ENCODE results near the gene PDSS2.

DNA sequence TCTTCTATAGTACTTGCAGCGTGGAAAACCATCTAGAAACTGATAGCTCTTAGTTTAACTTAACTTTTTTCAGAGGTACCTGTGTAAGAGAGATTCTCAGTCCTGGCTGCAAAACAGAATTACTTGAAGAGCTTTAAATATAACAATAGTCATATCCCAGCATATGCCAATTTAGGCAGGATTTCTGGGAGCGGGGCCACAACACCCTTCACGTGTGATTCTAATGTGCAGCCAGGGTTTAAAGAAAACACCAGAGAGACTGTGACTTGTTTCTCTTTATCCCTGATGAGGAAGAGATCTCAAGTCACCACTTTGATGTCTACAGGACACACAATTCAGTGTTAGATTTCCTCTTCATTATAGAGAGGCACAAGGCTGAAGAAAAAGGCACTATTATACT is 103.7 kb downstream of the PDSS2 start:
- TF ChIP-seq, protein P1, sequence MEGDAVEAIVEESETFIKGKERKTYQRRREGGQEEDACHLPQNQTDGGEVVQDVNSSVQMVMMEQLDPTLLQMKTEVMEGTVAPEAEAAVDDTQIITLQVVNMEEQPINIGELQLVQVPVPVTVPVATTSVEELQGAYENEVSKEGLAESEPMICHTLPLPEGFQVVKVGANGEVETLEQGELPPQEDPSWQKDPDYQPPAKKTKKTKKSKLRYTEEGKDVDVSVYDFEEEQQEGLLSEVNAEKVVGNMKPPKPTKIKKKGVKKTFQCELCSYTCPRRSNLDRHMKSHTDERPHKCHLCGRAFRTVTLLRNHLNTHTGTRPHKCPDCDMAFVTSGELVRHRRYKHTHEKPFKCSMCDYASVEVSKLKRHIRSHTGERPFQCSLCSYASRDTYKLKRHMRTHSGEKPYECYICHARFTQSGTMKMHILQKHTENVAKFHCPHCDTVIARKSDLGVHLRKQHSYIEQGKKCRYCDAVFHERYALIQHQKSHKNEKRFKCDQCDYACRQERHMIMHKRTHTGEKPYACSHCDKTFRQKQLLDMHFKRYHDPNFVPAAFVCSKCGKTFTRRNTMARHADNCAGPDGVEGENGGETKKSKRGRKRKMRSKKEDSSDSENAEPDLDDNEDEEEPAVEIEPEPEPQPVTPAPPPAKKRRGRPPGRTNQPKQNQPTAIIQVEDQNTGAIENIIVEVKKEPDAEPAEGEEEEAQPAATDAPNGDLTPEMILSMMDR (IDR thresholded peaks at IDR 0.05; ENCODE audit: low read depth, low read length, poor library complexity, severe bottlenecking) = no peak
- TF ChIP-seq EZH2phosphoT487 (IDR thresholded peaks at IDR 0.05; ENCODE audit: borderline replicate concordance, low read length) = no peak

Measured in DOHH2 (cell line).